22Rv1 (cell line): ENCODE measurements around the gene ARPC1A.

Experiments used
- H3K27ac ChIP-seq: fragments of 450-650 bp; 2 replicates; pipeline ENCODE4 v1.5.1; 2017
- CTCF ChIP-seq: fragments of 450-650 bp; IDR thresholded peaks from 2 replicates; pipeline ENCODE4 v1.5.1; 2017; ENCODE audit warnings: mild to moderate bottlenecking
- ZFX ChIP-seq: fragments of 450-650 bp; IDR thresholded peaks from 2 replicates; pipeline ENCODE4 v1.6.1; 2017; ENCODE audit warnings: antibody characterized with exemption, borderline replicate concordance

Gene ARPC1A

GRCh38 chr7:99365318-99366141 lies 39.8 kb downstream of the ARPC1A start:
- TF ChIP-seq ZFX = no peak
- peak; percentile 89 for TF ChIP-seq CTCF
- H3K27ac ChIP-seq = no peak overlapping the region

- TF ChIP-seq CTCF = no peak
- TF ChIP-seq ZFX = no peak
- H3K27ac ChIP-seq = no peak overlapping the region
These were observed 40.9 kb downstream of the ARPC1A start for GRCh38 chr7:99366646-99367045.

GRCh38 chr7:99368750-99369389 lies 43.2 kb downstream of the ARPC1A start:
- H3K27ac ChIP-seq = no peak overlapping the region
- TF ChIP-seq ZFX (no peak), CTCF (no peak)

- H3K27ac ChIP-seq = 0 out of 2 replicates have a peak overlapping the region, but pooled peaks have one; percentile 15
- TF ChIP-seq ZFX = no peak
- no peak for TF ChIP-seq CTCF
These were observed 44.2 kb downstream of the ARPC1A start for GRCh38 chr7:99369767-99370391.

GRCh38 chr7:99371376-99371920 lies 45.8 kb downstream of the ARPC1A start:
- TF ChIP-seq ZFX (no peak), CTCF (no peak)

GRCh38 chr7:99372275-99373090 lies 46.8 kb downstream of the ARPC1A start:
- peak overlapping the region; percentile 86 for H3K27ac ChIP-seq
- TF ChIP-seq CTCF (no peak), ZFX (no peak)

More at GRCh38 chr7:99371376-99371920, 45.8 kb downstream of the ARPC1A start:
- 0 out of 2 replicates have a peak overlapping the region, but pooled peaks have one; percentile 86 for H3K27ac ChIP-seq
